GM10248 (cell line): ENCODE results near the gene TCEA2.

Source experiments
- CTCF ChIA-PET: fragments of 300-600 bp; sonication (Branson Sonifier 250); formaldehyde crosslinking; extraction: SDS; loops from one replicate; lab custom pipeline; 2021; ENCODE audit warnings: antibody characterized with exemption; lab: Yijun Ruan, JAX
- POLR2A ChIA-PET: fragments of 350-650 bp; sonication (Branson Sonifier 250); formaldehyde crosslinking; extraction: SDS; loops from one replicate; lab custom pipeline; 2020; ENCODE audit warnings: antibody characterized with exemption; lab: Yijun Ruan, JAX
- DNase-seq: peaks from one replicate; pipeline ENCODE4 v3.0.0; 2012; ENCODE audit errors: extremely low spot score
- CTCF ChIP-seq: IDR thresholded peaks from 2 replicates; pipeline ENCODE4 v1.5.1; 2012; ENCODE audit warnings: mild to moderate bottlenecking, low read depth; ENCODE audit errors: extremely low read depth, missing control alignments, control extremely low read depth

TCEA2 gene

GRCh38 chr20:64067733-64068307 lies 4.8 kb downstream of the TCEA2 start:
- TF ChIP-seq CTCF: no peak
- ChIA-PET POLR2A (no interaction called here), CTCF (no interaction called here)
- no peak for DNase-seq

- DNase-seq: no peak
- POLR2A ChIA-PET: no interaction called here
- no peak for TF ChIP-seq CTCF
- CTCF ChIA-PET: interaction anchor here (1.0 to 2.2 kb wide), 6 partner anchors 10 to 52 kb away, joined by 3 to 17 read pairs (median 4); partner anchors contain the start of genes OPRL1 and RGS19
These were observed 5.6 kb downstream of the TCEA2 start for GRCh38 chr20:64068386-64069208.

GRCh38 chr20:64069209-64069613 lies 6.2 kb downstream of the TCEA2 start:
- DNase-seq: no peak
- ChIA-PET POLR2A (no interaction called here), CTCF (interaction anchor here (1.0 to 2.2 kb wide), 10 partner anchors 9 to 531 kb away, joined by 3 to 17 read pairs (median 3); partner anchors contain the start of genes OPRL1 and RGS19)
- no peak for TF ChIP-seq CTCF

- peak; percentile 71 for TF ChIP-seq CTCF
- CTCF ChIA-PET: interaction anchor here (0.9 to 2.2 kb wide), 11 partner anchors 9 to 531 kb away, joined by 3 to 17 read pairs (median 3); partner anchors contain the start of genes OPRL1 and RGS19
- POLR2A ChIA-PET: no interaction called here
- peak; percentile 59 for DNase-seq
These were observed 6.7 kb downstream of the TCEA2 start for GRCh38 chr20:64069614-64070243.

GRCh38 chr20:64070244-64070993 lies 7.4 kb downstream of the TCEA2 start:
- CTCF ChIA-PET: interaction anchor here (0.9 to 2.2 kb wide), 10 partner anchors 8 to 532 kb away, joined by 3 to 17 read pairs (median 4); partner anchors contain the start of genes OPRL1 and RGS19
- DNase-seq: no peak

More at GRCh38 chr20:64070244-64070993, 7.4 kb downstream of the TCEA2 start:
- POLR2A ChIA-PET: no interaction called here
- no peak for TF ChIP-seq CTCF
